Measurements from ENCODE around the gene ASPHD1.

The ASPHD1 gene

DNA sequence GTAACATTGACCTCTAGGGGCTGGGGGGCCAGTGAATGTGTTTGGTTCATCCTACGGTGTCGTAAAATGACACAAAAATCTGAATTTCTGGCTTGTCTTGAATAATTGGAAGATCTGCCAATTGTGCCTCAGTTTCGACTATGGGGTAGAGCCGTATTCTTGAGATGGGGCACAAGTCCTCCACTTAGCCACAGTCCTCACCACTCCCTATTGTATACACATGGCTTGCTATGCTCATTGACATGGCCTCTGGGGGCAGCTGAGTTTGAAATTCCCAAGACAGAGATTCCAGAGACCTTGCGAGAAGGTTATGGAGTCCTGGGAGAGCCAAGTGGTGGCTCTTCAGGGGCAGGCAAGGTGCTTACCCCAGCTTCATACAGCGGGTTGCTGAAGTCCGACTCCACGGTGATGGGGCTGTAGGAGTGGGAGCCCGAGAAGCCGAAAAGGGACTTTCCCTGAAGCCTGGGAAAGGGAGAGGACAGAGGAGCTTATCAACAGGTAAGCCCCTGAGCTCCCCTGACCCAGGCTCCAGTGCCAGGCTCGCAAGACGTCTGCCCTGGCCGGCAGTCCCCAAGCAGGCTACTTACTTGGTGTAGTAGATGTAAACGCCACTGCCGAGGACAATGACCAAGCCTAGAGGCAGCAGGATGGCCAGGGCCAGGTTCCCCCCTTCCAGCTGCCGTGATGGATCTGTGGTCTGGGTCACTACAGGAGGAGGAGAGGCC, 28.3 kb upstream of the ASPHD1 start:
- TF ChIP-seq POLR2AphosphoS5 (IDR thresholded peaks at IDR 0.05; ENCODE audit: low read depth, low read length) (no peak), SIN3A (IDR thresholded peaks at IDR 0.05; ENCODE audit: borderline replicate concordance, insufficient read depth, low read length) (no peak), TAF1 (IDR thresholded peaks at IDR 0.05; ENCODE audit: borderline replicate concordance, insufficient read depth, low read length) (no peak), FOXP2 (optimal IDR thresholded peaks at IDR 0.05; ENCODE audit: borderline replicate concordance, extremely low read depth, extremely low read length, insufficient read depth) (no peak)
- TF ChIP-seq, protein P1, sequence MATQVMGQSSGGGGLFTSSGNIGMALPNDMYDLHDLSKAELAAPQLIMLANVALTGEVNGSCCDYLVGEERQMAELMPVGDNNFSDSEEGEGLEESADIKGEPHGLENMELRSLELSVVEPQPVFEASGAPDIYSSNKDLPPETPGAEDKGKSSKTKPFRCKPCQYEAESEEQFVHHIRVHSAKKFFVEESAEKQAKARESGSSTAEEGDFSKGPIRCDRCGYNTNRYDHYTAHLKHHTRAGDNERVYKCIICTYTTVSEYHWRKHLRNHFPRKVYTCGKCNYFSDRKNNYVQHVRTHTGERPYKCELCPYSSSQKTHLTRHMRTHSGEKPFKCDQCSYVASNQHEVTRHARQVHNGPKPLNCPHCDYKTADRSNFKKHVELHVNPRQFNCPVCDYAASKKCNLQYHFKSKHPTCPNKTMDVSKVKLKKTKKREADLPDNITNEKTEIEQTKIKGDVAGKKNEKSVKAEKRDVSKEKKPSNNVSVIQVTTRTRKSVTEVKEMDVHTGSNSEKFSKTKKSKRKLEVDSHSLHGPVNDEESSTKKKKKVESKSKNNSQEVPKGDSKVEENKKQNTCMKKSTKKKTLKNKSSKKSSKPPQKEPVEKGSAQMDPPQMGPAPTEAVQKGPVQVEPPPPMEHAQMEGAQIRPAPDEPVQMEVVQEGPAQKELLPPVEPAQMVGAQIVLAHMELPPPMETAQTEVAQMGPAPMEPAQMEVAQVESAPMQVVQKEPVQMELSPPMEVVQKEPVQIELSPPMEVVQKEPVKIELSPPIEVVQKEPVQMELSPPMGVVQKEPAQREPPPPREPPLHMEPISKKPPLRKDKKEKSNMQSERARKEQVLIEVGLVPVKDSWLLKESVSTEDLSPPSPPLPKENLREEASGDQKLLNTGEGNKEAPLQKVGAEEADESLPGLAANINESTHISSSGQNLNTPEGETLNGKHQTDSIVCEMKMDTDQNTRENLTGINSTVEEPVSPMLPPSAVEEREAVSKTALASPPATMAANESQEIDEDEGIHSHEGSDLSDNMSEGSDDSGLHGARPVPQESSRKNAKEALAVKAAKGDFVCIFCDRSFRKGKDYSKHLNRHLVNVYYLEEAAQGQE (IDR thresholded peaks at IDR 0.05; ENCODE audit: insufficient read depth in 1 of 2, low read depth in 2 of 2, low read length in 2 of 2), result no peak

DNA sequence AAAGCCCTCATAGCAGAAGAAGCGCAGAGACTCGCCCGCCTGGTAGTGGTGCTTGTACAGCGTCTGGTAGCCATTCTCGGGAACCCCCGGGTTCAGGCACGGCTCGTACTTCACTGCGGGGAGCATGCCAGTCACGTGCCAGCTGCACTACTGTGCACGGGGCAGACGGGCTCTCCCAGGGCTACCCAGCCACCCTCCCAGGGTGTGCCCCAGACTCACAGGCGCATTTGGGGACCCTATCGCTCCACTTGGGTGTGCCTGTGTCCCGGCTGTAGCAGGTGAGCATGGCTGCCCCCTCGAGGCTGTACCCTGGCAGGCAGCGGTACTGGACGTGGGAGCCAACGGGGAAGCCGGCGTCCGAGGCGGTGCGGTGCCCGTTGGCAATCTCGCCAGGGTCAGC, 27.0 kb upstream of the ASPHD1 start:
- TF ChIP-seq SIN3A (IDR thresholded peaks at IDR 0.05; ENCODE audit: borderline replicate concordance, insufficient read depth, low read length), result no peak
- no peak for TF ChIP-seq TAF1 (IDR thresholded peaks at IDR 0.05; ENCODE audit: borderline replicate concordance, insufficient read depth, low read length)
- TF ChIP-seq FOXP2 (optimal IDR thresholded peaks at IDR 0.05; ENCODE audit: borderline replicate concordance, extremely low read depth, extremely low read length, insufficient read depth), result no peak
- no peak for TF ChIP-seq POLR2AphosphoS5 (IDR thresholded peaks at IDR 0.05; ENCODE audit: low read depth, low read length)

DNA sequence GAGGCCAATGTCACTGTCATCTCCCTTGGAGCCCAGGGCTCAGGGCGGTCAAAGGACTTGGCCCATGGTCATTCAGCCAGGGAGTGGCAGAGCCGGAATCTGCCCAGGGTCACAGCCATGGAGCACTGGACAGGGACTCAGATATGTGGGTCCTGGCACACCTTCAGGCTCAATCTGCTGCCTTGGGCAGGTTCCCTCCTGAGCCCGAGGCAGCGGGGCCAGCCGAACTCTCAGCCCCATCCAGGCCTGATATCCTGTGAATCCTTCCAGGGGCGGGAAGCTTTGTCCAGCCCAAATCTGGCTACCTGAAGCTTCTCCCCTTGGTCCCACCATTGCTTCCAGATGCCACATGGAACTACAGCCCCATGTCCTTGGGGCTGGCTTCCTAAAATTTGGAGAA, 25.1 kb upstream of the ASPHD1 start:
- no peak for TF ChIP-seq FOXP2 (optimal IDR thresholded peaks at IDR 0.05; ENCODE audit: borderline replicate concordance, extremely low read depth, extremely low read length, insufficient read depth)
- TF ChIP-seq POLR2AphosphoS5 (IDR thresholded peaks at IDR 0.05; ENCODE audit: low read depth, low read length), result no peak
- TF ChIP-seq, protein P1 (IDR thresholded peaks at IDR 0.05; ENCODE audit: insufficient read depth in 1 of 2, low read depth in 2 of 2, low read length in 2 of 2), result no peak
- TF ChIP-seq TAF1 (IDR thresholded peaks at IDR 0.05; ENCODE audit: borderline replicate concordance, insufficient read depth, low read length), result no peak
- TF ChIP-seq SIN3A (IDR thresholded peaks at IDR 0.05; ENCODE audit: borderline replicate concordance, insufficient read depth, low read length), result no peak

- TF ChIP-seq TAF1 (IDR thresholded peaks at IDR 0.05; ENCODE audit: borderline replicate concordance, insufficient read depth, low read length) (no peak), POLR2AphosphoS5 (IDR thresholded peaks at IDR 0.05; ENCODE audit: low read depth, low read length) (no peak), FOXP2 (optimal IDR thresholded peaks at IDR 0.05; ENCODE audit: borderline replicate concordance, extremely low read depth, extremely low read length, insufficient read depth) (no peak)
- TF ChIP-seq, protein P1 (IDR thresholded peaks at IDR 0.05; ENCODE audit: insufficient read depth in 1 of 2, low read depth in 2 of 2, low read length in 2 of 2), result no peak
These were observed 24.1 kb upstream of the ASPHD1 start for GRCh38 chr16:29876217-29876593.

DNA sequence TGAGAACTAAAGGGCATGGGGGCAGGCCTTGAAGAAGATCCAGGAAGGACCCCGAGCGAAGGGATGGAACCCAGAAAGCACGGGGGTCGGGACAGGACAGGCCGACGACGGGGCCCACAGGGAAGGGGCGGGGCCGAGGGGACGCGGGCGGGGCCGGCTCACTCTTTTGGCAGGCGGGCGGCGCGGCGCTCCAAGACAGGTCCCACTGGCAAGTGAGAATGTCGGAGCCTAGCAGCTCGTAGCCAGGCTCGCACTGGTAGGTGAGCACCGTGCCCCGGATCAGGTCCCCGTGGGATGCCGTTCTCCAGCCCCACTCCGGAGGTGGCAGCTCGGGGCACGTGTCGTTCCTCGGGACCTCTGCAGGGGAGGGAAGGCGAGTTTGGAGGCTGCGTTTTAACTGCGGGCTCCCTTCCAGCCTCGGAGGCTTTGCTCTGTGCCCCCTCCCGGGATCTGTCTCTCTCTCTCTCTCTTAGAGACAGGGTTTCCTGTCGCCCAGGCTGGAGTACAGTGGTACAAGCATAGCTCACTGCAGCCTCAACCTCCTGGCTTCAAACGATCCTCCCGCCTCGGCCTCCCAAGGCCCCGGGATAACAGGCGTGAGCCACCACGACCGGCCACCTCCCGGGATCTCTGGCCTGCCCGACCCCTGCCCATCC, 23.6 kb upstream of the ASPHD1 start:
- TF ChIP-seq SIN3A (IDR thresholded peaks at IDR 0.05; ENCODE audit: borderline replicate concordance, insufficient read depth, low read length) (no peak), POLR2AphosphoS5 (IDR thresholded peaks at IDR 0.05; ENCODE audit: low read depth, low read length) (no peak), TAF1 (IDR thresholded peaks at IDR 0.05; ENCODE audit: borderline replicate concordance, insufficient read depth, low read length) (no peak), FOXP2 (optimal IDR thresholded peaks at IDR 0.05; ENCODE audit: borderline replicate concordance, extremely low read depth, extremely low read length, insufficient read depth) (no peak)
- TF ChIP-seq, protein P1 (IDR thresholded peaks at IDR 0.05; ENCODE audit: insufficient read depth in 1 of 2, low read depth in 2 of 2, low read length in 2 of 2), result no peak

Measured in PFSK-1 (cell line).